Breast epithelium (tissue), 3 donors: Measurements from ENCODE around the gene ANTXR2.

Experiments used
- CTCF ChIP-seq, 3 donors: fragments of 450-650 bp; IDR thresholded peaks; one replicate each; pipeline ENCODE4 v1.5.1; 2016 to 2017; ENCODE audit warnings: antibody characterized with exemption in 3 of 3, mild to moderate bottlenecking in 3 of 3, moderate library complexity in 3 of 3
- POLR2A ChIP-seq: fragments of 450-650 bp; IDR thresholded peaks from one replicate; pipeline ENCODE4 v1.6.1; 2016; ENCODE audit warnings: antibody characterized with exemption, mild to moderate bottlenecking, moderate library complexity
- POLR2AphosphoS5 ChIP-seq, 3 donors: sonication (generic); formaldehyde crosslinking; IDR thresholded peaks; one replicate each; pipeline ENCODE4 v1.6.1; 2017; ENCODE audit warnings: antibody characterized with exemption in 3 of 3

DNA sequence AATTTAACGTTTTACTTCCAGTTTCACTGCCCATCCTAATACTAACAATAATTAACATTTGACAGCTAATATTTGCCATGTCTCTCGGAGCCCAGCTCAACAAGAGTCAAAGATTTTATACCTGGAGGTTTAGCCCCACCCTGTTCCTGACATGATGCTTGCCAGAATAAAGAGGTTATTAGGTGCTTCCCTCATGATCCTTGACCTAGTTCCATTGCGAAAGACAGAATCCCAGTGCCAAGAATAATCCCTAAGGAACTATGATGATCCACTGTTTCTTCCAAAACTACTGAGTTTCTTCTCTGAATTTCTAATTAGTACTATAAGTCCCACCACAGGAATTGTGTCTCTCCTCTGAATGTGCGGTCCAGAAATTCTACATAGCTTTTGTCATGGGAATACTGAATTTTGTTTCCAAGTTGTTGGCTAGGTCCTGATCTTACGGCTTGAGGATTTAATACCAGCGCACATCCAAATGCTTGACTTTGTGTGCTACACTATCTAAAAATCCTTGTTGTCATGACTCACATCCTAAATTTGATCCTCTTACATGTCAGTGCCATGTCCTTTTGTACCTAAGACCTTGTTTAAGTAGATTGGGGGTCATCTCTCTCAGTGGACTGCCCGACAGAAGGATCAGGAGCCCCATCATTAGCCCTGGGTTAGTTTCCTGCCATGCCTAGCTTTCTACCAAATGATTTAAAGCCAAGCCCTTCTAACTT, 23.1 kb downstream of the ANTXR2 start:
- no peak for TF ChIP-seq CTCF (IDR thresholded peaks at IDR 0.05)
- TF ChIP-seq POLR2AphosphoS5 (IDR thresholded peaks at IDR 0.05): no peak
- TF ChIP-seq POLR2A: no peak
